ENCODE data around the gene LRSAM1.

DNA sequence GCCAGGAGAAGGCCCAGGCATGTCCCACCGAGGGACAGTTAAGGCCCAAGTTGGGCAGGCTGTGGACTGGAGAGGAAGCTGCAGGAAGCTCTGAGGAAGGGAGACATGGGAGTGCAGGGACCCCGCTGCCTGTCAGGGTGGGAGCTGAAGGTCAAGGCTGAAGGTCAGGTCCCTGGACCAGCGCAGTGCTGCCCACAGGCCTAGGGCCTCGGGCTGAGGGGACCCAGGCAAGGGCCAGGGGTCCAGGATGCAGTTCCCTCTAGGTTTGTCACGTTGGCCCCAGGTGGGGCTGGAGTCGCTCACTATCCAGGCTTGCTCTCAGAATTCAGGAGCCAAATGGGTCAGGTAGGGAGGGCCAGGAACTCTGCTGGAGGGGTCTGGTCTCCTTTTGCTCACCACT, 84.1 kb downstream of the LRSAM1 start:
- TF ChIP-seq, protein P1, sequence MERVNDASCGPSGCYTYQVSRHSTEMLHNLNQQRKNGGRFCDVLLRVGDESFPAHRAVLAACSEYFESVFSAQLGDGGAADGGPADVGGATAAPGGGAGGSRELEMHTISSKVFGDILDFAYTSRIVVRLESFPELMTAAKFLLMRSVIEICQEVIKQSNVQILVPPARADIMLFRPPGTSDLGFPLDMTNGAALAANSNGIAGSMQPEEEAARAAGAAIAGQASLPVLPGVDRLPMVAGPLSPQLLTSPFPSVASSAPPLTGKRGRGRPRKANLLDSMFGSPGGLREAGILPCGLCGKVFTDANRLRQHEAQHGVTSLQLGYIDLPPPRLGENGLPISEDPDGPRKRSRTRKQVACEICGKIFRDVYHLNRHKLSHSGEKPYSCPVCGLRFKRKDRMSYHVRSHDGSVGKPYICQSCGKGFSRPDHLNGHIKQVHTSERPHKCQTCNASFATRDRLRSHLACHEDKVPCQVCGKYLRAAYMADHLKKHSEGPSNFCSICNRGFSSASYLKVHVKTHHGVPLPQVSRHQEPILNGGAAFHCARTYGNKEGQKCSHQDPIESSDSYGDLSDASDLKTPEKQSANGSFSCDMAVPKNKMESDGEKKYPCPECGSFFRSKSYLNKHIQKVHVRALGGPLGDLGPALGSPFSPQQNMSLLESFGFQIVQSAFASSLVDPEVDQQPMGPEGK (CRISPR knock-in tag; IDR thresholded peaks at IDR 0.05; ENCODE audit: borderline replicate concordance) = no peak
- TF ChIP-seq TOX (CRISPR knock-in tag; IDR thresholded peaks at IDR 0.05; ENCODE audit: borderline replicate concordance) (no peak), ZNF565 (CRISPR knock-in tag; conservative IDR thresholded peaks at IDR 0.05; ENCODE audit: low read depth) (no peak), PPARA (CRISPR knock-in tag; IDR thresholded peaks at IDR 0.05; ENCODE audit: borderline replicate concordance) (no peak), TCF4 (CRISPR knock-in tag; IDR thresholded peaks at IDR 0.05; ENCODE audit: borderline replicate concordance) (no peak), ARNTL (CRISPR knock-in tag; IDR thresholded peaks at IDR 0.05; ENCODE audit: borderline replicate concordance, low read depth) (no peak), ZFP30 (CRISPR knock-in tag; IDR thresholded peaks at IDR 0.05) (no peak)

All from SK-N-SH treated with all-trans-retinoic acid at 6 μM for 48 hours (cell line).